ENCODE measurements around the gene PITHD1.
"Not testable (repeated sequence)": the region's sequence is repeated elsewhere in the genome, so short reads cannot be mapped to it uniquely, and the experiment has no call there.

Gene PITHD1

DNA sequence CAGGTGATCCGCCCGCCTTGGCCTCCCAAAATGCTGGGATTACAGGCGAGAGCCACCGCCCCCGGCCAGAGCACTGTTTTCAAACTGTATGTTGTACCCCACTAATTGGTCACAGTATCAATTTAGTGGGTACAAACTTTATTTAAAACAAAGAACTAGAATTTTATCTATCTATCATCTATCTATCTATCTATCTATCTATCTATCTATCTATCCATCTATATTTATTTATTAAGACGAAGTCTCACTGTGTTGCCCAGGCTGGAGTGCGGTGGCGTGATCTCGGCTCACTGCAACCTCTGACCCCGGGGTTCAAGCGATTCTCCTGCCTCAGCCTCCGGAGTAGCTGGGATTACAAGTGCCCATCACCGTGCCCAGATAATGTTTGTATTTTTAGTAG is 48.4 kb downstream of the PITHD1 start:
- DNase-seq = not testable (repeated sequence)

DNA sequence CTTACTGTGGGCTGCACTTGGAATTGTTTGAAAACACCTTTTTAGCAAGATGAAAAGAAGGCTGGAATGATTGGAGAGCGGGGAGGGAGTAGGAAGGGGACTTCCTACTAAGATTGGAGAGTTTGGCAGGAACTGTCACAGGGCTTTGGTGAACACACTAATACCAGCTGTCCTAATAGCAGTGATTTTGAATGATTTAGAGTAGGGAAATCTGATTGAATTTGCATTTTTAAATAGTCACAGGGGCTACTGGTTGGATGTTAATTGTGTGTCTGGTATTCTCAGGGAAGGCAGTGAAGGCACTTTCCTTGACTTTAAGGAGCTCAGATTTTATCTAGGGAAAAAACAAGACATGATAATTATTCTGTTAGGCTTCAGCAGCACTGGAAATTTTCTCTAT is 49.5 kb downstream of the PITHD1 start:
- no peak for DNase-seq

DNA sequence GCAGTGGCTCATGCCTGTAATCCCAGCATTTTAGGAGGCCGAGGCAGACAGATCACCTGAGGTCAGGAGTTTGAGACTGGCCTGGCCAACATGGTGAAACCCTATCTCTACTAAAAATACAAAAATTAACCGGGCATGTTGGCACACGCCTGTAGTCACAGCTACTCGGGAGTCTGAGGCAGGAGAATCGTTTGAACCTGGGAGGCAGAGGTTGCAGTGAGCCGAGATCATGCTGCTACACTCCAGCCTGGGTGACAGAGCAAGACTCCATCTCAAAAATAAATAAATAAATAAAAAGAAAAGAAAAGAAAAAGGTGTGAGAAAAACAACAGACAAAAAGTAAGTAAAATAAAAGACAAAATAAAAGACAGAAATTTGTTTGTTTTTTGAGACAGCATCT is 55.9 kb downstream of the PITHD1 start:
- not testable (repeated sequence) for DNase-seq

DNA sequence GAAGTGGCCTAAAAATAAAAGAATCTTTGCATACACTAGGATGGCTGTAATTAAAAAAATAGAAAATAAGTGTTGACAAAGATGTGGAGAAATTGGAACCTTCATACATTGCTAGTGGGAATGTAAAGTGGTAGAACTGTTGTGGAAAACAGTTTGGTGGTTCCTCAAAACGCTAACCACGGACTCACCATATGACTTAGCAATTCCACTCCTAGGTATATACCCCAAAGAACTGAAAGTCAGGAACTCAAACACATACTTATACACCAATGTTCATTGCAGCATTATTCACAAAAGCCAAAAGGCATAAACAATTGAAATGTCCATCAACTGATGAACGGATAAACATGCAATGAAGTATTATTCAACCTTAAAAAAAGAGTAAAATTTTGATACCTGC is 57.8 kb downstream of the PITHD1 start:
- no peak for DNase-seq

Data from right hindlimb (tissue), 1 donor.